T-helper 2 cell treated with Interferon-gamma antibody and Interleukin-4, amounts not matched to agents 100 ng/mL and 5 ng/mL, for 36 hours (primary cell): ENCODE data around the gene DGCR2. TPM values are rescaled to one million over a fixed set of nuclear protein-coding genes. Genes with fewer than 3 reads are reported as not detected.
"Not testable (repeated sequence)": the region's sequence is repeated elsewhere in the genome, so short reads cannot be mapped to it uniquely, and the experiment has no call there.

Experiments used
- intact Hi-C: fragments of 100-400 bp; cut with micrococcal nuclease; formaldehyde crosslinking; loops from one replicate; pipeline ENCODE4 v1.15.1; 2023
- total RNA-seq: library from RNA; stranded (reverse); gene quantifications from 2 replicates; pipeline ENCODE4 v1.2.3, GENCODE V29; 2022

DGCR2 gene
- total RNA-seq, 1 donor from 2014 or later: 31.7 TPM

GRCh38 chr22:19062139-19062942 is 59.9 kb downstream of the DGCR2 start:
- intact Hi-C loops: no loop called here

DNA sequence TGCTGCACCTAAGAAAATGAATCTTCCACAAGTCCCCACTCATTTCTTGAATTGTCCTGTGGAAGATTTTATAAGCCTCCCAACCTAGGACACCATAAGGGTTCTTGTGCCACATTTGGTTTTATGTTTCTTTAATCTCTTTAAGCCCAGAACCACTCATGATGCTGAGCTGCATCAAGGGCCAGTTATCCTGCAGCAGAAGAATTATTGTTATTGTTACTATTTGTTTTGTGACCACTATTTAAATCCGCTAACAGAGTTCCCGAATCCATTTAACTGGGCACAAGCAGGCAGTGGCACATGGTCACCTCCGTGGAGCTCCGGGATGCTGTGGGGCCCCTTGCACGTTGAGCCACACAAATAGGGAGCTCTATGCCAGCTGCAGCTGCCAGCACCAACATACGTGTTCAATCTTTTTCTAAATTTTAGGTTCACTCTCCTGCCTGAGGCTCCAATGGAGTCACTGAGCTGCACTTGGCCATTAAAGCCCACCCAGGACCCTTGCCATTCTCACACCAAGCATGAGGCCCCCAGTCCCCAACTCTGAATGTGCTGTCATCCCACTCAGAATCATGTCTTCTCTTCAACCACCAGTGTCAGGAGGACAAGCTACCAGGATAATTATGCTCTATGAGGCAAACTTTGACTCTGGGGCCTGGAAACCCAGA is 60.6 kb downstream of the DGCR2 start:
- intact Hi-C loops: no loop called here

- intact Hi-C loops: no loop called here
Measured at GRCh38 chr22:19060356-19061009, 61.7 kb downstream of the DGCR2 start.

DNA sequence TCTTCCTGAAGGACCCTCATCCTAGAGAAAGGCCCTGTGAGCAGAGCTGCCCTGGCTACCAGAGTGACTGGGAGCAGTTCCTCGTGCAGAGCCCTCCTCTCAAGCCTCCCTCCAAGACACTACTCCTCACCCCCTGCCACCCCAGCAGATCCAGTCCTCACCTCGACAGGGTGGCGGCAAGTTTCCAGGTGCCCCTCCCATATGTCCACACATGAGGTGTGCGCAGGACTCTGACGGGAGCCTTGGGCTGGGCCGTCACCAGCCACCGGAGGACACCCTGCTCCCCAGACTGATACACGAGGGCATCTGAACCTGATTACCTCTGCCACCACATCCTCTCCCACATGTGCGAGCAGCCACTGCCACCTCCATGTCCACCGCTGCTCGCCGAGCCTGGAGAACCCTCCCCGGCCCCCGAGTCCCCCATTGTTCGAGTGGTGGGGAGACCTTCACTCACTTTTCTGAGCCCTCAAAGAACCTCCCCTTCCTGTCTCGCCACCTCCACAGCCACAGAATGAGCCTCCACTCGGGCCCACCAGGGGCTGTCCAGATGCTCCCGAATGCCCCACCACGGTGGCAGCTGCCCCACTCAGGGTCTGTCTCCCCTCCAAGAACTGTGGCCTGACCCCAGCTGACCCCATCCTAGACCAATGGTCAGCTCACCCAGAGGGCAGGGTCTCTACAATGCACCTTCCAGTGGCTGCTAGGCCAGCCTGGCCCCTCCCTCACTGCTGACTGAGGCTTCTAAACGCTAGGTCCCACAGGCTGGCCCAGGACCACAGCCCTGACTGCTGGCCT is 62.5 kb downstream of the DGCR2 start:
- intact Hi-C loops: no loop called here

DNA sequence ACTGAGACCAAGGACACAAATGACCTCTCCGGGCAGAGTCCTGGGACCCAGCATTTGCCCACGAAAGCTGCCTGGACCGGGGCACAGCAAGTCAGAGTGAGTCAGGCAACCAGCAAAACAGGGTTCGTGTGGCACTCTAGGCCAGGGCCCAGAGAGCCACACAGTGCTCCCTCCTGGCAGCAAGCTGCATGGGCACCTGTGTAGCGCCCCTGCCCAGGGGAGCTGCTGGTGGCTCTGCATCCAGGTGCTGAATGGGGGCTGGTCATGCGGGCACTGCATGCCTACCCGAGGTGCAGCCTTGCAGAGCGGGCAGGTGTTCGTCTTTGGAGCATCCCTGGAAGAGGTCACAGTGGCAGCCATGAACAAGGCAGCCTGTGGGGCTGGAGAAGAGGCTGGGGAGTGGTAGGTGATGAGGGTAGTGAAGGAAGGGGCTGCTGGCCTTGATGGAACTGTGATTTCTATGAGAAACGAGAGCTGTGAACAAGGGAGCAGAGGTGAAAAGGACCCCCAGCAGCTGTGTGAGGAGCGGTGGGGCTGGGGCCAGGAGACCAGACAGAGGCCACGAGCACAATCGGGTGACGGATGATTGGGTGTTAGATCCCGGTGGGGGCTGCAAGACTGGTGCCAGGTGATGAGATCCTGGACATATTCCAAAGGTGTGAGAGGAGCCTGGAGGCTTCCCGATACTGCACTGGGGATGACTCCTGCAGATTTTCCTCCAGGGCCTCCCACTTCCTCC is 63.3 kb downstream of the DGCR2 start:
- intact Hi-C loops: no loop called here

GRCh38 chr22:19057999-19058491 is 64.2 kb downstream of the DGCR2 start:
- intact Hi-C loops: no loop called here

DNA sequence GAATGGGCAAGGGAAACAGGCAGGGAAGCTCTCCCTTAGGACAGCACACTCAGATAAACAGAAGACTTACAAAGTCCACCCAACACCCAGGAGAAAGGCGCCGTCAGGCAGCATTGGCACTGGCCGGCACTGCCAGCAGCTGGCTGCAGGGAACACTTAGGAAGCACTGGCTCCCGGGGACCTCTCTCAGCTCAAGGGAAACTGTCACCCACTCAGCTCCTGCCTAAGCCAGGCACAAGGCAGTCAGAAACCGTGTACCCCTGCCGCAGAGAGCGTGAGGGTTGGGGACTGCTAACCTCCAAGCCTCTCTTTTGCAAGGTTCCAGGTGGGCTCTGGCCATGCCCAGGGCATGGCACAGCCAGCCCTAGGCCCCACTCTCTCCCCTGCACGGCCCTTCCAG is 64.7 kb downstream of the DGCR2 start:
- intact Hi-C loops: no loop called here

DNA sequence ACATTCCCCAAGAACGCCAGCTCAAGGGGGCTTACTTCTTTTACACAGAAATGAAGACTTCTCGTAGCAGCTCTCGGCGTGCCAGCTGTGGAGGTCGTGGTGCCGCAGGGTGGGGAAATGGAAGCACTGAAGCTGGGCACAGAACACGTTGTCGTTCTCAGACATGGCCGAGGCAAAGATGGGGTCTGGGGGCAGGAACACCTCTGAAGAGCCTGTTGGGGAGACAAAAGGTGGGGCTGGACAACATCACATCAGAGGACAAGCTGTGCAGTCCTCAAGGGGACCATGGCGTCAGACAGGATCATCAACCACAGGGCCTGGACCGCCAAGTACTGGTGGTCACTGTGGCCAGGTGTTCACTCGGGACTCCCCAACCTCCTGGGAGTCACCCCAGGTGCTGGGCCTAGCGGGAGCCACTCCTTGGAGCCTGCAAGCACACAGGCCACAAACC is 65.2 kb downstream of the DGCR2 start:
- intact Hi-C loops: no loop called here

DNA sequence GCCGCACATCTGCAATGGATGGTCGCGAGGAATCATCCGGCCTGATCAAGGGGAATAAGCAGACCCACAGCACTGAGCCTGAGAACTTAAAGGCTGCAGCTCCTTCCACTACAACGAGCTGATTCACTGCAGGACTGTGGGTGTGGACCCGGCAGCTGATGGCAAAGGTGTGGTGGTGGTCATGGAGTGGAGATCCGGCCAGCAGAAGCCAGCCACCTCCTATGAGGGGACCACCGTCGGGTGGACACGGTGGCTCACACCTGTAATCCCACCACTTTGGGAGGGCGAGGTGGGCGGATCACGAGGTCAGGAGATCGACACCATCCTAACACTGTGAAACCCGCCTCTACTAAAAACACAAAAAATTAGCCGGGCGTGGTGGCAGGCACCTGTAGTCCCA is 66.4 kb downstream of the DGCR2 start:
- intact Hi-C loops: no loop called here

GRCh38 chr22:19052941-19053541 is 69.2 kb downstream of the DGCR2 start:
- intact Hi-C loops: no loop called here

GRCh38 chr22:19051381-19052072 is 70.7 kb downstream of the DGCR2 start:
- intact Hi-C loops: no loop called here

- intact Hi-C loops: not testable (repeated sequence)
Measured at GRCh38 chr22:19050847-19051246, 71.4 kb downstream of the DGCR2 start.

- intact Hi-C loops: no loop called here
Measured at GRCh38 chr22:19050117-19050516, 72.1 kb downstream of the DGCR2 start.

DNA sequence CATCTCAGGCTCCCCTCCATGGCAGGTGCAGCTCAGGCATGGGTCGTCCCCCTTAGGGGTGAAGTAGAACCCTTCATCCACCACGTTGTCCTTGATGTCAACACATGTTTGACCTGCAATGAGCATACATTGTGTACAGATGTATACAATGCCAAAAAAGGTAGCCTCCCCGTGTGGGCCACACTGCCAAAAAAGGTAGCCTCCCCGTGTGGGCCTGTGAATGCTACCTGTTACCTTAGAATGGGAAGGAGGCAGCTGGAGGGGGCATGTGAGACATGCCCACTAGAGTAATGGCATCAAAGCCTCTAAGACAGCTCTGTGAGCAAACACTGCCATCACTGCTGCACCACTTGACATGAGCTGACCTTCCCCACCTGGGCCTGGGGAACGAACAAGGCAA is 73.7 kb downstream of the DGCR2 start:
- intact Hi-C loops: no loop called here

GRCh38 chr22:19047993-19048392 is 74.2 kb downstream of the DGCR2 start:
- intact Hi-C loops: no loop called here

DNA sequence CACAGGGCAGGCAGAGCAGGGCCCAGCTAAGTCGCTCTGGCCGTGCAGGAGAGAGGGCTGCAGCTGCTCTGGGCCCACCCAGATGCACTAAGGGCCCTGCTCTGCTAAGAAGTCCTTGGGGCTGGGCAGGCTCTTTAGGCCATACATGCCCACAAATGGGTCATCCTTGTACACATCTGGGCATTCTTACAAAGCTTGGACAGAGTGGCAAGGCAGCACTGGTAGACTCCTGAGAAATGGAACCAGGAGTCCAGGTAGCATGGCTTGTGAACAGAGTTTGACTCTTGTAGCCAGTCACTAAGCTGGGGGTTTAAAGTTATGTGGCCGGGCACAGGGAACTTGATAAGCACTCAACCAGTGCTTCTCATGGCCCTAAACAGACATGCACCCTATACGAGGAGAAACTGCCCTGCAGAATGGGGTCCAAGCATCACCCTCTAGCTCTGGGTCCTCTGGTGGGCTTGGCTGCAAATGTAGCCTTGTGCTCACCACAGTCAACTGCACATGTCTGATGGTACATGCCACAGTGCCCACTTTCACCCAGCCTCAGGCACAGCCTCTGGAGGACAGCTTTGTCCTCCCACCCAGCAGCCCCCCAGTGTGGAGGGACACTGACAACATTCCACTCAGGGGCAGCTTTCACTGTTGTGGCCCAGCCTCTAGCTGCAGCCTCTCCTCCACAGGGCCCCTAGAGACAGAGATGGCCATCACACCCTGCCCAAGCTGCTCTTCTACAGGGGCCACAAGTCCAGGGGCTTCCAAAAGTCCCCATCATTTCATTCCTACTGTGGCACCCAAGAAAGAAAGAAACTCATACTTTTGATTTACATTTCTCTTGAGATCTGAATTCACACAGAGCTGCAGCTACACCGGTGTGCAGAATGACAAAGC is 75.2 kb downstream of the DGCR2 start:
- intact Hi-C loops: no loop called here

DNA sequence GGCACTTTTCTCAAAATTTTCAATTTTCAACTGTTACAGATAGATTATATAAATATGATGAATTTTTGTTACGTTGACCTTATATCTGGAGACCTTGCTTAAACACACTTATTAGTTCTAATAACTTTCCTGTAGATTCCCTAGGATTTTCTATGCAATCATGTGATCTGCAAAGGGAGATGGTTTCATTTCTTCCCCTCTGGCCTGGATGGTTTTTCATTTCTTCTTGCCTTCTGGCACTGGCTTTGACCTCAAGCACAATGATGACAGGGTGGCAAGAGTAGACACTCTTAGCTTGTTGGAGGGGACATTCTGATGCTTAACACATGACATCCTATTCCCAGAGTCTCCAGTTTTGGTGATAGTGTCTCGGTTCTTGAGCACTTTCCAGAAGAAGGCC is 75.9 kb downstream of the DGCR2 start:
- intact Hi-C loops: no loop called here

GRCh38 chr22:19045094-19045493 is 77.1 kb downstream of the DGCR2 start:
- intact Hi-C loops: no loop called here

DNA sequence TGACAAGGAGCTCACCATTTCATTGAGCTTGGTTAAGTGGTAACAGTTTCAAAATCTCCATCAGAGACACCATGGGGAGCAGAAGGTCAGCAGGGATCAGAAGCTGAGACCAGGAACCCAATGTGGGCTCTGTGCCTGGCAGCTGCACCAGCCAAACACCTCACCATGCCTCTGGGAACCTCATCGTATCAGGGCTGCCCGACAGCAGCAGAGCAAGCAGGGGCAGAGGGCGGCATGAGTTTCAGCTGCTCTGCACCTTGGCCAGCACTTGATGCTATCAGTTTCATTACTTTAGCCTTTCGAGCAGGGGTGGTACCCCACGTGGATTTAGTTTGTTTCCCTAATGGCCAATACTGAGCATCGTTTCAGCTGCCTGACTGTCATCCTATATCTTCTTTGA is 77.8 kb downstream of the DGCR2 start:
- intact Hi-C loops: no loop called here
